ENCODE data around the gene AUNIP.

Gene AUNIP

GRCh38 chr1:25807480-25808390 lies 51.5 kb downstream of the AUNIP start:
- DNase-seq = no peak

GRCh38 chr1:25806418-25806817 lies 52.8 kb downstream of the AUNIP start:
- DNase-seq = no peak

GRCh38 chr1:25805863-25806225 lies 53.4 kb downstream of the AUNIP start:
- no peak for DNase-seq

GRCh38 chr1:25804964-25805862 lies 54.0 kb downstream of the AUNIP start:
- DNase-seq = no peak

GRCh38 chr1:25804244-25804963 lies 54.9 kb downstream of the AUNIP start:
- DNase-seq = no peak

GRCh38 chr1:25803368-25803767 lies 55.9 kb downstream of the AUNIP start:
- DNase-seq = no peak

- DNase-seq = no peak
These were observed 56.3 kb downstream of the AUNIP start for GRCh38 chr1:25802915-25803314.

GRCh38 chr1:25800703-25801377 lies 58.4 kb downstream of the AUNIP start:
- DNase-seq = no peak

GRCh38 chr1:25799935-25800702 lies 59.1 kb downstream of the AUNIP start, which contains the start of gene SELENON:
SELENON (plus strand) TSS chr1:25800193; CDS start chr1:25800231, 38 bp downstream.
- peak; percentile 78 for DNase-seq

GRCh38 chr1:25799352-25799934 lies 59.8 kb downstream of the AUNIP start:
- no peak for DNase-seq

- no peak for DNase-seq
These were observed 60.4 kb downstream of the AUNIP start for GRCh38 chr1:25798666-25799351.

- DNase-seq = no peak
These were observed 61.3 kb downstream of the AUNIP start for GRCh38 chr1:25797939-25798338.

- DNase-seq = peak; percentile 94
These were observed 62.3 kb downstream of the AUNIP start for GRCh38 chr1:25796811-25797458.

GRCh38 chr1:25795946-25796810 lies 63.1 kb downstream of the AUNIP start:
- DNase-seq = no peak

- no peak for DNase-seq
These were observed 64.0 kb downstream of the AUNIP start for GRCh38 chr1:25795211-25795610.

- no peak for DNase-seq
These were observed 64.9 kb downstream of the AUNIP start for GRCh38 chr1:25794325-25794724.

- no peak for DNase-seq
These were observed 65.6 kb downstream of the AUNIP start for GRCh38 chr1:25793585-25794170.

GRCh38 chr1:25792115-25792514 lies 67.1 kb downstream of the AUNIP start:
- DNase-seq = no peak

GRCh38 chr1:25790472-25790871 lies 68.8 kb downstream of the AUNIP start:
- no peak for DNase-seq
